COLO668 (cell line): Measurements from ENCODE around the gene SMPD1.
"Not testable (repeated sequence)": the region's sequence is repeated elsewhere in the genome, so short reads cannot be mapped to it uniquely, and the experiment has no call there.

Source experiments
- DNase-seq: peaks from one replicate; lab custom pipeline; 2025; ENCODE audit not compliant: unreplicated experiment; lab: John Stamatoyannopoulos, UW

The SMPD1 gene

GRCh38 chr11:6388748-6389147 lies 1.5 kb upstream of the SMPD1 start:
- no peak for DNase-seq

DNA sequence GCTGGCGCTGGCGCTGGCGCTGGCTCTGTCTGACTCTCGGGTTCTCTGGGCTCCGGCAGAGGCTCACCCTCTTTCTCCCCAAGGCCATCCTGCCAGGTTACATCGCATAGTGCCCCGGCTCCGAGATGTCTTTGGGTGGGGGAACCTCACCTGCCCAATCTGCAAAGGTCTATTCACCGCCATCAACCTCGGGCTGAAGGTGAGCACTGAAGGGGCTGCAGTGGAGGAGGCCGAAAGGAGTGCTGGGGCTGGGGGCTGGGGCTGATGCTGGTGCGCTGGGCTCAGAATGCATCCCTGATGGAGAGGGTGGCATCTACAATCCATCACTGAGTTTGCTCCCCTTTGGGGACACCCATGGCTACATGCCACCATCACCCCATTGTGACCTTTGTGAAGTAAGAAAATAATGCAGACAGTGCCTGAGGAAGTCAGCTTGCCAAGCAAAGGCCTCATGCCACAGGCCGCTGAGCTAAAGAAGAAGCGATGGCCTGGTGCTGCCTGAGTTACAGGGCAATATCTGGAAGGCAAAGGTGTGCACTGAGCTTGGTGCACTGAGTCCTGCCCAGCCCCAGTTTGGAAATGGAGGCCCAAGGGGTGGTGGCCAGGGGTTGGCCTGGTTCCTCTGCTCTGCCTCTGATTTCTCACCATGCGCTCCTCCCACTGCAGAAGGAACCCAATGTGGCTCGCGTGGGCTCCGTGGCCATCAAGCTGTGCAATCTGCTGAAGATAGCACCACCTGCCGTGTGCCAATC lies 620 bp downstream of the SMPD1 start:
- DNase-seq, result no peak

- no peak for DNase-seq
Measured at GRCh38 chr11:6391537-6392134, 1.4 kb downstream of the SMPD1 start.

DNA sequence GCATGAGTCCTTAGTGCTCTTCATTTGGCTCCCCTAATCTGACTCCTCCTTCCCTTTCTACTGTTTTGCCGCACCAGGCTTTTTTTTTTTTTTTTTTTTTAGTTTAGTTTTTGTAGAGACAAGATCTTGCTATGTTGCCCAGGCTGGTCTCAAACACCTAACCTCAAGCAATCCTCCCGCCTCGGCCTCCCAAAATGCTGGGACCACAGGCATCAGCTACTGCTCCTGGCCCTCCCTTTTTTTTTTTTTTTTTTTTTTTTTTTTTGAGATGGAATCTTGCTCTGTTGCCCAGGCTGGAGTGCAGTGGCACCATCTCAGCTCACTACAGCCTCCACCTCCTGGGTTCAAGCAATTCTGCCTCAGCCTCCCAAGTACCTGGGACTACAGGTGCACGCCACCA lies 2.0 kb downstream of the SMPD1 start:
- not testable (repeated sequence) for DNase-seq

DNA sequence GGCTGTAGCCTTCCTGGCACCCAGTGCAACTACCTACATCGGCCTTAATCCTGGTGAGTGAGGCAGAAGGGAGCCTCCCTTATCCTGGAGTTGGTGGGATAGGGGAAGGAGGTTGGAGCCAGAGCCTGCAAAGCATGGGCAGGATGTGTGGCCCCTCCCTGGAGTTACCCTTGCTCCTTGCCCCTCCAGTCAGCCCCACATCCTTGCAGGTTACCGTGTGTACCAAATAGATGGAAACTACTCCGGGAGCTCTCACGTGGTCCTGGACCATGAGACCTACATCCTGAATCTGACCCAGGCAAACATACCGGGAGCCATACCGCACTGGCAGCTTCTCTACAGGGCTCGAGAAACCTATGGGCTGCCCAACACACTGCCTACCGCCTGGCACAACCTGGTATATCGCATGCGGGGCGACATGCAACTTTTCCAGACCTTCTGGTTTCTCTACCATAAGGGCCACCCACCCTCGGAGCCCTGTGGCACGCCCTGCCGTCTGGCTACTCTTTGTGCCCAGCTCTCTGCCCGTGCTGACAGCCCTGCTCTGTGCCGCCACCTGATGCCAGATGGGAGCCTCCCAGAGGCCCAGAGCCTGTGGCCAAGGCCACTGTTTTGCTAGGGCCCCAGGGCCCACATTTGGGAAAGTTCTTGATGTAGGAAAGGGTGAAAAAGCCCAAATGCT lies 3.9 kb downstream of the SMPD1 start:
- DNase-seq, result no peak

DNA sequence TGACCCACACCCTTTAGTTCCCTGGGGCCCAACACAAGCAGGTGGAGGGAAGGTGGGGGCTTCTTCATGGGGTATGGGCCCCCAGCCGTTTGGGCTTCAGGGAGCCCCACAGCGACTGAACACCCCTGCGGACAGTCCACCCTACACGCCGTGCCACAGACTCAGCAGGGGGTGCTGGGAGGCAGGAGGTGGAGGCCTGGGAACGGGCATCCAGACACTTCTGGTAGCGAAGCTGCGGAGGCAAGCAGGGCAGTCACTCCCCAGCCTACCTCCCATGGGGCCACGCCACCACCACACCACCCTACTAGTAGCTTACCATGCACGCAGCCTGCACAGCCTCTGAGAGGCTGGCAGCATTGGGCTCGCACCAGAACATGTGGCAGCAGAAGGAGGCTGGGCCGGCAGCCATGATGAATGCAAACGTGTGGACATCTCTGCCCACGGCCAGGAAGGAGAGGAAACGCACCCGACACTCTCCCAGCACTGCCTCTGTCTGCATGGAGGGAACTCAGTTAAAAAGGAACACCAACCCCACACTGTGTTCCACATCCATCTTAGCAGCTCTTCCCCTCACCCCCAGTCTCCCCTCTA lies 5.3 kb downstream of the SMPD1 start:
- DNase-seq, result no peak

- no peak for DNase-seq
Measured at GRCh38 chr11:6397156-6397555, 6.9 kb downstream of the SMPD1 start.

- DNase-seq, result no peak
Measured at GRCh38 chr11:6397636-6398035, 7.4 kb downstream of the SMPD1 start.

DNA sequence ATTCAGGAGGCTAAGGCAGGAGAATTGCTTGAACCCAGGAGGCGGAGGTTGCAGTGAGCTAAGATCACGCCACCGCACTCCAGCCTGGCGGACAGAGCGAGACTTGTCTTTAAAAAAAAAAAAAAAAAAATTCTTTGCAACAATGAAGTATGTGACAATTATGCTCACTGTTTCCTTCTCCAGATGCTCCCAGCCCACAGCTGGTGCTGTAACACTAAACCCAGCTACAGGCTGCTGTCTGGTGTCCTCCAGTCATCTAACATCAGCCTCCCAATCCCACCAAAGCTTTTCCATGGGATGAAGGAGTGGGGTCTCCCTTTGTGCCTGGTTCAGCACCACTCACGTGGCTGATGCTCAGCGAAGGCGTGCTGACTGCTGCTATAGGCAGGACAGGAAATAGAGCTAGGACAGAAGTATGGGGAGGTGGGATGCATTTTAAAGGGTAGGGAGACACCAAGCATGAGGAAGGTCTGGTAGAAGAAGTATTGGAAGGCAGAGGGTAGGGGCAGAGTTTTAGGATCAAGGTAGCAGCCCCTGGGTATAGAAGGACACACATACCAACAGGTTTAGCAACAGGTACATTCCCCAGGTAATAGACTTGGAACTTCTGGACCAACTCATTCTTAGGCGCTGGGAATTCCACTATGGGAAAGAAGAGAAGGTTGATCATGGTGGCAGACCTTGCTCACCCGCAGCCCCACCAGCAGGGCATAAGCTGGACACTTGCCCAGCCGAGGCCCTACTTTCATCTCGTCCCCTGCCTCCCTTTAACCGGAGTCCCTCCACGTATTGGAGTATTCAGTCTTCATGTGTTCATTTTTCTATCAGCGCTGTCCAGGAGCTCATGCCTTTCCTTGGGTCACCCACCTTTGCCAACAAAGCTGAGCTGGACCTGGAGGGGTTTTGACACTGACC lies 10.4 kb downstream of the SMPD1 start:
- no peak for DNase-seq

DNA sequence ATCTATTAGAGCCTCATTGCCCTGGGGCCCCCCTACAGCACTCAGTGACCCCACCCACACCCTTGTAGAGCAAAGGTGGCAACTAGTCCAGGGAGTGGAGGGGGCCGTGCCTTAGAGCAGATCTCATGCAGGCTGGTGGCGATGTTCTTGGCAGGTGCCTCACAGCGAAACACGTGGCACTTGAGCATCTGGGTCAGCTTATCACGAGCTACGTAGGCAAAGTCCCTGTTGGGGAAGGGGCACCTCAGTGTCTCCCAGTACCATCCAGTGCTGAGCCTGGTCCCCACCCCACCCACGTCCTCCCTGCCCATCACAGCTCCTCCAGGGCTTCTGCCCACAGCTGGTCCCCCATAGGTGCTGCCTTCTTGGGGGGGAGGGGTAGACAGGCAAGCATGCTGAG lies 11.2 kb downstream of the SMPD1 start:
- DNase-seq, result no peak

- DNase-seq, result no peak
Measured at GRCh38 chr11:6402061-6402470, 11.8 kb downstream of the SMPD1 start.

GRCh38 chr11:6402561-6402981 lies 12.3 kb downstream of the SMPD1 start:
- DNase-seq, result no peak

DNA sequence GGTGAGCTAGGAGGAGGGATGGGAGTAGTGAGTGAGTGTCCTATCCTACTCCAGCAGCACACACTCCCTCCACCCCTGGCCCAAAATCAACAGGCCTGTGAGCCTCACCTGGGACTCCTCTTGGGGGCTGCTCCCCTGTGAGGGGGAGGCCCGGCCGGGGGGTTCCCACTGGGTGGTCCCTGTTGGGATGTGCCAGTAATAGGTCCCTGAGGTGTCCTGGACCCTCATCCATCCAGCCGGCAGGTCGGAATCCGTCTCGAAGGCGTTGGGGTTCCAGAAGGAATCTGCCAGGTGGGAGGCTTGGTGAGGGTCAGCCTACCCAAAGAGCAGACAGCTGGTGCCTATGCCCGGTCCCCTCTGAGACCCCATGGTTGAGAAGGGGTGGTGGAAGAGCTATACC lies 13.3 kb downstream of the SMPD1 start:
- DNase-seq, result no peak

- no peak for DNase-seq
Measured at GRCh38 chr11:6404342-6405051, 14.2 kb downstream of the SMPD1 start.

DNA sequence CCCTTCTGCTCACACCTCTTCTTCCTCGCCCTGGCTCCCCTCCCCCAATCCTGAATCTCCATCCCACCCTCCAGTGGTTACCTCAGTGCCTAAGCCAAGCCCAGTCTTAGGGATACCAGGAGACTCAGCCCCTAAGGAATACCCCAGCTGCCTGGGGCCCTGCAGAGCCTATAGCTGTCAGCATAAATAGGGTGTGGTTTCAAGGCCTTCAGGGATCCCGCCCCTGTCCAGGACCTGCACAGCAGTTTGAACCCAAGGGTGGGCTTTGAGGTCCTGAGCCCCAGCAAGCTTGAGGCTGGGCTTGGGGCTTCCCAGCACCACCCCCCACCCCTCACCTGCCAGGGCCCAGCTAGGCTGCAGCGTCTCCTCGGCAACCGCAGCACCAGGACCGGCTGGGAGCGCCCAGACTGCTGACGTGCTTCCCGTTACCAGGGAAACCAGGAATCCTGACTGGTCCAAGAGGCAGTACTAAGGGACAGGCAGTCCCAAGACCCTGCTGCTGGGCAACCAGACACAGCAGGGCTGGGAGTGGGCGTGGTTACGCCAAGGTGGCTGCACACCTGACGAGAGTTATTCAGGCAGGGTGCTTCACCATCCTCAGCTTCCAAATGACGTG lies 14.9 kb downstream of the SMPD1 start:
- peak; percentile 4 for DNase-seq

GRCh38 chr11:6405846-6406245 lies 15.6 kb downstream of the SMPD1 start:
- no peak for DNase-seq

DNA sequence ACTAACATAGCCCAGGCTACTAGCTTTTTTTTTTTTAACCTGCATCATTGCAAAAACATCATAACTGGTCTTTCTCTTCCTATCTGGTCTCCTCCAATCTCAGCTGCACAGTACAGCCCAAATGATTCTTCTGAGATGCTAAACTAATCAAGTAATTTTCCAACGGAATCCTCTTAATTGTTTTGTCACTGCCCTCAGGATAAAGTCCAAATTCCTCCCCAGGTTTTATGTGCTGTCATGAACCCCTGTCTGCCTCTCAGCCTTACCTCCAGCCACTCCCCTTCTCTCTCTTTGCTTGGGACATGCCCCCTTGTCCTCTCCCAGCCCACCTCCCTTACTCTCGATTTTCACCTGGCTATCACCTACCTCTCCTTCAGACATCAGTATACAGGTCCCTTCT lies 16.1 kb downstream of the SMPD1 start:
- no peak for DNase-seq

GRCh38 chr11:6410695-6411430 lies 20.6 kb downstream of the SMPD1 start:
- no peak for DNase-seq

DNA sequence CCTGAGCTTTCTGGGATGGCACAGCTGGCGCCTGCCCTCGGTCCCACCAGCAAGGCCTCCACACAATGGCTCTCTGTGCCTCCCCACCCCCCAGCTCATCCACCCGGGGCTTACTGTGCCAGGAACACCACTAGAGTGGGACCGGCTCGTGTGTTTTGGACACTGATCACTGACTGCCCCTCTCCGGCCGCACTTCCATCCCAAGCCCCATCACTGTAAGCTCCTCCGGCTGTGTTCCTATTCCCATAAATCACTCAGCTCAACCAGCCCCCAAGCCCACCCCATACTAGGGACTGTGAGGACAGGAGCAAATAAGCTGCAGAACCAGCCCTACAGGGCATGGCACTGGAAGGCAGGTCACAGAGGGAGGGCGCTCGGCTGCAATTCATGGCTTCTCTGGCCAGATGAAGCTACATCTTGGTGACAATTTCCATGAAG lies 21.3 kb downstream of the SMPD1 start:
- no peak for DNase-seq
